ENCODE measurements around the gene C9orf57.

- no peak for TF ChIP-seq CTCF (IDR thresholded peaks at IDR 0.05)
- TF ChIP-seq POLR2A (IDR thresholded peaks at IDR 0.05), result no peak
Observed at GRCh38 chr9:72023596-72023995, 36.8 kb downstream of the C9orf57 start.

Measured in thyroid gland (tissue), 4 donors.